ENCODE data around the gene UBE3B.

GRCh38 chr12:109579639-109580038 lies 102.2 kb downstream of the UBE3B start:
- TF ChIP-seq CTCF (IDR thresholded peaks at IDR 0.05; ENCODE audit: poor library complexity): no peak
- TF ChIP-seq EZH2phosphoT487 (IDR thresholded peaks at IDR 0.05; ENCODE audit: low read depth, severe bottlenecking, unreplicated experiment): no peak
- TF ChIP-seq EZH2 (IDR thresholded peaks at IDR 0.05; ENCODE audit: borderline replicate concordance): no peak

Data from hepatocyte (in vitro differentiated cells).